B cell (primary cell): ENCODE results near the gene MFSD6. TPM values are rescaled to one million over a fixed set of nuclear protein-coding genes. Genes with fewer than 3 reads are reported as not detected.

Experiments used
- ATAC-seq: fragments of 200-7000 bp; cut with Tn5 transposase; one replicate; pipeline ENCODE4 v1.10.0; 2021; ENCODE audit warnings: low read depth, mild to moderate bottlenecking, moderate number of reproducible peaks, moderate library complexity
- CTCF ChIA-PET: fragments of 350-600 bp; sonication (Branson Sonifier 250); formaldehyde crosslinking; loops from one replicate; lab custom pipeline; 2021; ENCODE audit warnings: antibody characterized with exemption, inconsistent platforms; lab: Charles Lee
- POLR2A ChIA-PET: fragments of 350-600 bp; sonication (Branson Sonifier 250); formaldehyde crosslinking; loops from one replicate; lab custom pipeline; 2021; ENCODE audit warnings: antibody characterized with exemption; lab: Charles Lee
- DNase-seq: peaks from one replicate; pipeline ENCODE4 v3.0.0; 2013
- H2AFZ ChIP-seq: 2 replicates; pipeline ENCODE4 v1.6.1; 2012; ENCODE audit warnings: mild to moderate bottlenecking, low read depth, low read length; ENCODE audit not compliant: insufficient read depth, poor library complexity, severe bottlenecking
- H3K27ac ChIP-seq, 2 donors: 1 replicate in 1 of 2; 2 replicates in 1 of 2; pipeline ENCODE4 v1.5.1; 2012 to 2013; ENCODE audit warnings: low read length in 2 of 2, mild to moderate bottlenecking in 2 of 2, moderate library complexity in 1 of 2
- H3K27me3 ChIP-seq, 4 experiments: fragments of 200-600 bp in 1 of 4; sonication (generic) in 1 of 4; replicated peaks in 1 of 4; 1 replicate in 2 of 4; 2 replicates in 2 of 4; pipeline versions ENCODE4 v1.6.1 to v1.7.0; 2013 to 2016; ENCODE audit warnings: low read length in 3 of 4, mild to moderate bottlenecking in 2 of 4, mixed read lengths in 1 of 4, moderate library complexity in 1 of 4; ENCODE audit not compliant: insufficient read depth in 4 of 4, control insufficient read depth in 3 of 4; ENCODE audit errors: control extremely low read depth in 1 of 4
- H3K36me3 ChIP-seq, 2 experiments: replicated peaks in 1 of 2; 1 replicate in 1 of 2; 2 replicates in 1 of 2; pipeline versions ENCODE4 v1.6.1 to v1.7.1; 2013; ENCODE audit warnings: low read length in 1 of 2; ENCODE audit not compliant: insufficient read depth in 2 of 2, control insufficient read depth in 1 of 2; ENCODE audit errors: control extremely low read depth in 1 of 2, extremely low read depth in 1 of 2
- H3K4me1 ChIP-seq, 2 donors: fragments of 200-600 bp in 1 of 2; sonication (generic) in 1 of 2; 1 replicate in 1 of 2; 2 replicates in 1 of 2; pipeline versions ENCODE4 v1.5.1 to v1.6.1; 2013 to 2017; ENCODE audit warnings: low read length in 2 of 2; ENCODE audit not compliant: control insufficient read depth in 2 of 2, insufficient read depth in 2 of 2
- H3K4me2 ChIP-seq: replicated peaks from 2 replicates; pipeline ENCODE3; 2012; ENCODE audit warnings: mild to moderate bottlenecking, low read depth, low read length; ENCODE audit not compliant: poor library complexity, severe bottlenecking
- H3K4me3 ChIP-seq, 5 experiments: fragments of 200-600 bp in 1 of 5; sonication (generic) in 1 of 5; 1 replicate in 3 of 5; 2 replicates in 2 of 5; pipeline versions ENCODE4 v1.5.1 to v1.7.0; 2011 to 2016; ENCODE audit warnings: low read length in 4 of 5, mild to moderate bottlenecking in 4 of 5, low read depth in 2 of 5, control low read depth in 1 of 5, moderate library complexity in 1 of 5; ENCODE audit not compliant: insufficient read depth in 1 of 5; ENCODE audit errors: control extremely low read depth in 1 of 5, extremely low read depth in 1 of 5
- H3K79me2 ChIP-seq: fragments of 200-600 bp; sonication (generic); one replicate; pipeline ENCODE4 v1.6.0; 2016; ENCODE audit warnings: low read length; ENCODE audit not compliant: control insufficient read depth, insufficient read depth
- H3K9ac ChIP-seq: fragments of 200-600 bp; sonication (generic); 2 replicates; pipeline ENCODE4 v1.6.1; 2017; ENCODE audit warnings: mild to moderate bottlenecking, low read length, moderate library complexity
- H3K9me3 ChIP-seq, 3 donors: one replicate each; pipeline versions ENCODE4 v1.6.1 to v1.7.1; 2013; ENCODE audit warnings: low read length in 2 of 3; ENCODE audit not compliant: control insufficient read depth in 2 of 3, insufficient read depth in 1 of 3; ENCODE audit errors: control extremely low read depth in 1 of 3
- H4K20me1 ChIP-seq: 2 replicates; pipeline ENCODE4 v1.6.0; 2012; ENCODE audit warnings: mild to moderate bottlenecking, low read length; ENCODE audit not compliant: insufficient read depth, control insufficient read depth, poor library complexity, severe bottlenecking
- H3K27ac Mint-ChIP-seq: one replicate; pipeline ENCODE4 v1.8.0; 2021; ENCODE audit warnings: mixed read lengths
- H3K27me3 Mint-ChIP-seq: one replicate; pipeline ENCODE4 v1.8.0; 2021; ENCODE audit warnings: mixed read lengths
- H3K4me1 Mint-ChIP-seq: one replicate; pipeline ENCODE4 v1.8.0; 2021; ENCODE audit warnings: mixed read lengths
- H3K4me3 Mint-ChIP-seq: one replicate; pipeline ENCODE4 v1.8.0; 2021; ENCODE audit warnings: mixed read lengths
- H3K9me3 Mint-ChIP-seq: one replicate; pipeline ENCODE4 v1.8.0; 2022; ENCODE audit warnings: mixed read lengths; ENCODE audit not compliant: insufficient read depth
- CTCF ChIP-seq: fragments of 200-600 bp; IDR thresholded peaks from one replicate; pipeline ENCODE4 v1.8.0; 2022; ENCODE audit warnings: antibody characterized with exemption, mild to moderate bottlenecking
- EZH2 ChIP-seq: IDR thresholded peaks from 2 replicates; pipeline ENCODE4 v1.6.1; 2012; ENCODE audit warnings: borderline replicate concordance, low read depth, mild to moderate bottlenecking, moderate library complexity, low read length; ENCODE audit not compliant: insufficient read depth, poor library complexity, severe bottlenecking
- WGBS: methylation state at CpG from one replicate; pipeline ENCODE4 v1.1.5; 2013; ENCODE audit warnings: missing lambda C conversion rate; ENCODE audit not compliant: insufficient coverage; 5-methylcytosine and 5-hydroxymethylcytosine counted together
- intact Hi-C: fragments of 100-400 bp; cut with micrococcal nuclease; formaldehyde crosslinking; loops from one replicate; pipeline ENCODE4 v1.10.0; 2022
- polyA plus RNA-seq: library from polyadenylated mRNA; depleted of rRNA; stranded (reverse); fragments of >200 nt; gene quantifications from 2 replicates; pipeline ENCODE4 v1.2.3, GENCODE V29; 2012
- total RNA-seq, 2 donors: library from RNA; stranded (reverse); fragments of 120-200 nt in 1 of 2; gene quantifications; 1 replicate in 1 of 2; 2 replicates in 1 of 2; pipeline versions ENCODE4 v1.2.3 to v1.2.4, GENCODE V29; 2013 to 2022

MFSD6 gene
- total and polyA plus RNA-seq, 2 donors (not counting 1 experiment from before 2014, with no cell fraction given), result 13.5 to 33.8 TPM

DNA sequence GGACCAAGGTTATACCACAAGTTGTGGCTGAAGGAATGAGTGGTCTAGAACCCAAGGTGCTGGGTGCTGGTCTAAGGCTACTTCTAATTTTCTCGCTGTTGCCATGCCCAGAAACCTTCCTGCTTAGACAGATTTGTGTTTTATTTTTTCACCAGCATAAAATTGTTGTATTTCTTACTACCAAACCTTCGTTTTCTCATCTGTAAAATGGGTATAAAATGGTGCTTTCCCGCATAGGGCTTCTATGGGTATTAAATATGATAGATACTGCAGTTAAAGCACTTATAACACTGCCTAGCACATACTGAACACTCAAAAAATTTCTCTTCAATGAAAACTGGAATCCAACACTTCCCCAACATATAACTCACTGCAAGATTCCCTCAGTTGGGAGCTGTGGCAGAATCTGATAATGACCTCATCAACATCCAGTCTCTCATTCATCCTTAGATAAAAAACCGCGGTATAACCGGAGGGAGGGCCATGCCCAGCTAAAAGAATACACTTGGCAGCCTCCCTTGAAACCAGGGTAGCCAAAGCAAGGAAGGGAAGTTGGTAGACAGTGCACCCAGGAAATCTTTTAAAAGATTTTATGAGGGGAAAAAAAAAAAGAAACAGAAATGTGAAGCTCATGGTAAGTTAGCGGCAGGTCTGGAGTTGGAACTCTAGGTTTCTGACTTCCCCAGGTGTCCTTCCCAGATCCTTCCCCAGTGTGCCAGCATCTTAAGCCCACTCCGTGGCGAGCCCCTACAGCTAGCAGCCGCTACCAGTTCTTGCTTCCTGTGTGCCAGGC lies 125.2 kb downstream of the MFSD6 start:
- TF ChIP-seq CTCF (no peak), EZH2 (no peak)
- peaks cover 2% of the 10 kb centered on the region for H3K9me3 Mint-ChIP-seq
- intact Hi-C loops, result loop anchor here (5.0 to 10.0 kb wide), 6 partner anchors 49 to 1089 kb away; partner anchors contain the start of genes ORMDL1, PMS1 and WDR75
- Histone ChIP-seq H3K9ac (peak overlapping the region; percentile 87), H3K36me3 (no peaks in the 10 kb centered on the region), H3K4me2 (peak overlapping the region; percentile 82), H3K9me3 (peaks cover 0 to 2% (median 0%) of the 10 kb centered on the region in 3 donors), H2AFZ (peak overlapping the region; percentile 87), H3K4me1 (peaks cover 27 to 34% of the 10 kb centered on the region in 2 donors), H3K4me3 (peak overlapping the region; percentile 80 to 92 (median 83)), H3K79me2 (peaks cover 36% of the 10 kb centered on the region), H3K27me3 (no peaks in the 10 kb centered on the region), H4K20me1 (no peaks in the 10 kb centered on the region), H3K27ac (peak overlapping the region; percentile 94 to 95)
- ATAC-seq, result no peak
- no peak for DNase-seq
- no peaks in the 10 kb centered on the region for H3K27me3 Mint-ChIP-seq
- peaks cover 65% of the 10 kb centered on the region for H3K4me1 Mint-ChIP-seq
- H3K4me3 Mint-ChIP-seq, result peak overlapping the region; percentile 97
- peak overlapping the region; percentile 100 for H3K27ac Mint-ChIP-seq
- ChIA-PET CTCF (interaction anchor here (0.7 to 2.0 kb wide), 3 partner anchors 117 to 376 kb away, joined by 3 to 9 read pairs (median 4); no protein-coding TSS in a partner anchor), POLR2A (interaction anchor here (0.5 to 2.0 kb wide), 8 partner anchors 115 to 1084 kb away, joined by 3 to 15 read pairs (median 3); partner anchors contain the start of genes GLS, MFSD6 and OSGEPL1)
- 24% methylated on average over 5 of the region's 10 CpGs for WGBS
